Skin of body (tissue), 2 donors: ENCODE results near the gene CLRN3. TPM values are rescaled to one million over a fixed set of nuclear protein-coding genes. Genes with fewer than 3 reads are reported as not detected.

ENCODE experiments used
- DNase-seq: peaks from one replicate; lab custom pipeline; 2025; lab: John Stamatoyannopoulos, UW
- total RNA-seq: library from RNA; depleted of rRNA; stranded (reverse); fragments of >200 nt; gene quantifications from one replicate; pipeline ENCODE4 v1.2.3, GENCODE V29; 2014

The CLRN3 gene
- total RNA-seq: 0.39 TPM

DNA sequence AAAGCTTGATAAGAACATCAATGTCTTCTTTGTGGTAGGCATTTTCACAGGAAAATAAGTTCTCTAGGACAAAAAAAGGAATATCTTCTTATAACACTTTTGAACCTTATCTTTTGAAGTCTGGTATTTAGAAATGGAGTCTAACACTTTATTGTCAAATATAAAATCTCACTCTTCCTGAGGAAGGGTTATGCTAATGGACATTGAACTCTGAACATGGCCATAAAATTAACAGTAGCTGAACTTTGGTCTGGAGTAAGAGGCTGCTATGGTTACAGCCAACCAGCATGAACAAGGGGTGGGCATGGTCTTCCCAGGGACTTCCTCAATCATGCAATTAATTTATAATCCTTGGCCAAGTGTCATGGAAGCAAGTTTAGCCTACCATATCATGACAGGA, at the start of gene CLRN3:
Gene CLRN3 (minus strand): TSS at position 199 of the 400 bp plus-strand sequence. CDS start 157 bp downstream, at position 42.
- DNase-seq: no peak

DNA sequence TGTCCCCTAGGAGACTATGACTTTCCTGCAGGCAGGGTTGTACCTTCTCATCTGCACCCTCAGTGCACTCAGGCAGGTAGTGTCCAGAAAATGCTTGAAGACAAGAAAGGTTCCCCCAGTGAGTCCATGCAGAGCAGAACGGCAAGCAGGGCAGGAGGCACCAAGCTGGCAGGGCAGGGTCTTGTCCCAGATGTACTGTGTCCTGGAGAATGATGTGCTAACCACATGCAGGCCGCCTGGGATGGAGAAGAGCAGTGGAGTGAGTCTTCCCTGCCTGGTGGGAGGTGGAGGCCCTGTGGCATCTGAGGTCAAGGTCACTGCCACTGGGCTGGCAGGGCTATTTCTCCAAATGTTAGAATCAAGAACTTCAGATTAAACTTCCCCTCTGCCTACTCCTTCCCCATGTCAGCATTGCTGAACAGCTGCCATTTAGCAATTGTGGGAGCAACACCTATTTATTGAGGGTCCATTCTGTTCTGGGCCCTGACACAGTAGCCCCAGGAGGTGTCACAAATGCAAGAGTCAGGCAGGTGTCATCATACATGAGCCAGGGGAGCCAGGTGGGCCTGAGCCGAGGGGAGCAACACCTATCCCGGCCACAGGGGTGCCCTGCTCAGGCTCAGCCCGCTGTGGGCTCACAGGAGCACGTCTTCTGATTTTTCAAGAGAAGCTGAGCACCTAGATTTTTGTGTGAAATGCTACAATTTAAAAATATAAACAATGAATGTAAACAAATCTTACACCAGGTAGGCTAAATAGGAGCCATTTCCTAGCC, 48.3 kb upstream of the CLRN3 start:
- no peak for DNase-seq

DNA sequence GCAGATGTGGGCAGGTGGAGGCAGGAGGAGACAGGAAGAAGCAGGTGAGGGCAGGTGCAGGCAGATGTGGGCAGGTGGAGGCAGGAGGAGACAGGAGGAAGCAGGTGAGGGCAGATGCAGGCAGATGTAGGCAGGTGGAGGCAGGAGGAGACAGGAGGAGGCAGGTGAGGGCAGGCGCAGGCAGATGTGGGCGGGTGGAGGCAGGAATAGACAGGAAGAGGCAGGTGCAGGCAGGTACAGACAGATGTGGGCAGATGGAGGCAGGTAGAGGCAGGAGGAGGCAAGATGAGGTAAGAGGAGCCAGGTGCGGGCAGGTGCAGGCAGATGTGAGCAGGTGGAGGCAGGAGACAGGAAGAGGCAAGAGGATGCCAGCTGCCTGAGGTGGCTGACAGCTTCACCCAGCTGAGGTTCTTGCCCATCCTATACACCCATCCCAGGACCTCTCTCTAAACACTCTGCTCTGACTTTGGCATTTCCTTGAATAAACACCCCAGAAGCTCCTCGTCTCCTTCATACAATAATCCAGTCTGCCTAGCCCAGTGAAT, 47.1 kb upstream of the CLRN3 start:
- DNase-seq: no peak

DNA sequence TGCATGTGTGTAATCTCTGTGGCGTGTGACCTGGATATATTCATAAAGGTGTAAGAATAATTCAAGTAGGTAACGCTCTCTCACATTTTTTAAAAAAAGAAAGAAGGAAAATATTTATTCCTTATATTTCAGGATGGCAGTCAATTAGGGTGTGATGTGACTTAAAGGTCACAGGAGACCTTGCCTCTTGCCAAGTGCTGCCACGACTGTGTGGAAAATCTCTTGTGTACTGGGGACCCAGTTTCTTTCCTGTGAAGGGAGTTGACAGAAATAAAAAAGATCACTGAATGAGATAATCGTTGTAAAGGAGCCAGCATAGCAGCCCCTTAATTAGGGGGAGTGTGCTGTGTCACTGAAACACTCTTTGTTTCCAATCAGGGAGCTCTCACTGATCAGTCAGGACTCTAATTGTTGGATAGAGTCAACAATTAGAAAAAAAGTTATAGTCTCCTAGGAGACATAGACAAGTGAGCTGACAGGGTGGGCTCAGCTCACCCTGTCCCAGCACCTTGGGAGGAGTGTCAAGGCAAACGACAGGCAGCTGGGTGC, 45.2 kb upstream of the CLRN3 start:
- DNase-seq: no peak

DNA sequence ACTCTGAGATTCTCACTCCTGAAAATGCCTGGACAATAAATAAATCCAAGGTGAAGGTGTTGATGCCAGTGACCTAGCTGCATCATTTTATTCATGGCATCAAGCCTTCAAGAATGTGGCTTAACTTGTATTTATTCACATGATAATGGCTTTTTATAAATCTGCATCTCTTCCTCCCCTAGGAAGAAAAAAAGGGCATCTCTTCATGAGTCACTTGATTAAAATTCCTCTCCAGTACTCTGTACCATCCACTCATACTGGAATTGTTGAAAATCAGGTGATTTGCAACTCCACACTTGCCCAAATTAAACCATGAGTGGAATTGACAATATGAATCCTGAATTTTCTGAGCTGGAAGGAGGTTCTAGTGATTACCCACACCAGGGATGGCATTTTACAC, 44.3 kb upstream of the CLRN3 start:
- no peak for DNase-seq

GRCh38 chr10:127935071-127935561, 42.4 kb upstream of the CLRN3 start:
- no peak for DNase-seq

- no peak for DNase-seq
These were observed 41.6 kb upstream of the CLRN3 start for GRCh38 chr10:127934383-127934782.

GRCh38 chr10:127933271-127933670, 40.5 kb upstream of the CLRN3 start:
- DNase-seq: no peak

- DNase-seq: no peak
These were observed 40.0 kb upstream of the CLRN3 start for GRCh38 chr10:127932521-127933270.

GRCh38 chr10:127928021-127928806, 35.5 kb upstream of the CLRN3 start:
- no peak for DNase-seq

- no peak for DNase-seq
These were observed 33.7 kb upstream of the CLRN3 start for GRCh38 chr10:127926455-127926854.

- DNase-seq: no peak
These were observed 32.9 kb upstream of the CLRN3 start for GRCh38 chr10:127925471-127926207.

GRCh38 chr10:127923646-127924045, 30.9 kb upstream of the CLRN3 start:
- DNase-seq: no peak

DNA sequence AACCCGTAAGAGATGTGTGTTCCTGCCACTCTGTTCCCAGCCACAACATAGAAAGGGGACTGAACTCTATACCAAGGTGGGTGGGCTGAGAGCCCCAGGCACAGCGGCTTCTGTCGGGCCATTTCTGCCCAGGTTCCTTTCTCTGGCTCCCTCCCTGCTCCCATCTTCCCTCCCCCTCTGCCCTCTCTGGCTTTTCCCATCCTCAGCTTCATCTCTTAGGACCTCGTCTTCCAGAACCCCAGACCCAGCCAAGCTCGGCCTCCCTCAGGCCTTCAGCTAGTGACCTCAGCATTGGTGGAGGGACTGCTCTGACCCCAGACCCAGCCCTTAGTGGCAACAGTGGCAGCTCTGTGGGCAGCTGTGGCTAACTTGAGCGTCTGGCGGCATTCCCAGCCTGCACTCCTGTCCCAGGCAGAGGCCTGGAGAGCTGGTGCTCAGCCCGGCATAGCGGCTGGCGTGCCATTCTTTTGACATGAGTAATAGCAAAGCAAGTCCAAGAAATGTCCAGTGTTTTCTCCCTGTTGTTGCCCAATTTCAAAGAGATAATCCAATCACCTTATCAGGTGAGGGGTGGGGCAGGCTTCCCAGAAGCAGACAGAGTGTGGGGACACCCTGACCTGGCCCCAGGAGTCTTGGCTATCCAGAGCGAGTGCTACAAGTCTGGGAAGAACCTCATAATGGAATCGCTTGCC, 30.1 kb upstream of the CLRN3 start:
- DNase-seq: no peak

DNA sequence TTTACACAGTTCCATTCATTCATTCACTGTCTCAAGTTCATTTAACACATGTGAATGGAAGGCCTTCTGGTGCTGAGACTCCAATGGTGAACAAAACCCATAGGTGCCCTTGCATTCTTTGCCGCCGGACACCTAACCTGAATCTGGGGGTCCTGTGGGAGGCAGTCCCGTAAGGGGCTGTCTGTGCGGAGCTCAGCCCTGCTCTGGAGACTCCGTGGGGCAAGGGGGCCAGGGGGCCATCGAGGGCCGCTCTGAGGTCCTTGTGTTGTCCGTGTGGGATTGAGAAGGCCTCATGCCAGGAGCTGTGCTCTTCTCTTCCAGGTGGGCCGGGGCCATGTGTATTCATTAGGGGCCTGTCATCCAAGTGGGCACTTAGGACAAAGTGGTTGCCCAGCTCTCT, 29.5 kb upstream of the CLRN3 start:
- no peak for DNase-seq

GRCh38 chr10:127921753-127922145, 29.0 kb upstream of the CLRN3 start:
- DNase-seq: no peak

DNA sequence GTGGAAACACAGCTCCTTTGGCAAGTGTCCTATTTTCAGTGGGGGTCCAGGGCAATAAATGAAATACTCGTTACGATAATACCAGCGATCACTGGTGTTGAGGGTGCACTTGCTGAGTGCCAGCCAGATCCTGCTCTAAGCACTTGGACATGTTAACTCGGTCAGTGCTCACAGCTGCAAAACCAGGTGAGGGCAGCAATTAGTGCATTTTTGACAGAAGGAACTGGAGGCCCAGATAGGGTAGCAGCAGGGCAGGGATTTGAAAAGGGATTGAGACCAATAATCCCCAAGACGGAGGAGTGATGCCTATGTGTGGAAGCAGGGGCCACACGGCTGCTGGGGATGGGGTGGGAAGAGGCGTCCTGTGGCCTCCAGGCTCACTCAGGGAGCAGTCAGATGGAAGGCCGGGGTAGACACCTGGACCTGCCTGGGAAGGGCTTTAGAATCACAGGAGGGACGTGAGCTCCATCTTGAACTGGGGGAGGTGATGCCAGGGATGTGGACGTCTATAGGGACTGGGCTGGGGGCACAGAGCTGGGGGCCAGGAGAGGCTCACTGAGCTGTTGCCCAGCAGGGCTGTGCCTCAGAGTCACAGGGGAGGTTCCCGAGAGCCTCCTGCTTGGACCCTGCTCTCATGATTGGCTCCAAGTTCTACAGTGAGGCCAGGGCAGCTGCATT, 28.5 kb upstream of the CLRN3 start:
- DNase-seq: no peak

GRCh38 chr10:127920306-127921074, 27.7 kb upstream of the CLRN3 start:
- no peak for DNase-seq
